Liver (tissue), 9 donors: ENCODE data around the gene RIMKLB. TPM values are rescaled to one million over a fixed set of nuclear protein-coding genes. Genes with fewer than 3 reads are reported as not detected.

Experiments
- DNase-seq: peaks from one replicate; pipeline ENCODE4 v3.0.0-alpha.2; 2017; ENCODE audit warnings: low spot score
- H3K27ac ChIP-seq, 2 donors: one replicate each; pipeline ENCODE4 v1.7.0; 2013; ENCODE audit warnings: inconsistent platforms in 2 of 2, low read length in 2 of 2, control low read depth in 1 of 2, low read depth in 1 of 2, mild to moderate bottlenecking in 1 of 2
- H3K27me3 ChIP-seq, 4 donors: one replicate each; pipeline versions ENCODE4 v1.6.1 to v1.7.0; 2013; ENCODE audit warnings: low read length in 3 of 4, inconsistent platforms in 1 of 4, mild to moderate bottlenecking in 1 of 4, moderate library complexity in 1 of 4; ENCODE audit not compliant: control insufficient read depth in 4 of 4, insufficient read depth in 4 of 4
- H3K36me3 ChIP-seq, 4 donors: one replicate each; pipeline versions ENCODE4 v1.6.1 to v1.7.0; 2013; ENCODE audit warnings: low read length in 3 of 4, mild to moderate bottlenecking in 3 of 4, low read depth in 1 of 4, moderate library complexity in 1 of 4; ENCODE audit not compliant: control insufficient read depth in 4 of 4, insufficient read depth in 3 of 4
- H3K4me1 ChIP-seq, 4 donors: one replicate each; pipeline versions ENCODE4 v1.6.1 to v1.7.0; 2013; ENCODE audit warnings: low read length in 3 of 4, mild to moderate bottlenecking in 3 of 4, moderate library complexity in 1 of 4; ENCODE audit not compliant: control insufficient read depth in 4 of 4, insufficient read depth in 4 of 4
- H3K4me3 ChIP-seq, 3 donors: one replicate each; pipeline versions ENCODE4 v1.6.1 to v1.7.0; 2013; ENCODE audit warnings: low read length in 3 of 3, control low read depth in 1 of 3, low read depth in 1 of 3, mild to moderate bottlenecking in 1 of 3
- H3K9ac ChIP-seq, 2 donors: one replicate each; pipeline ENCODE4 v1.7.0; 2013; ENCODE audit warnings: low read length in 2 of 2, mild to moderate bottlenecking in 2 of 2, moderate library complexity in 2 of 2, control low read depth in 1 of 2, low read depth in 1 of 2
- H3K9me3 ChIP-seq, 4 donors: one replicate each; pipeline versions ENCODE4 v1.6.1 to v1.7.0; 2013; ENCODE audit warnings: low read length in 3 of 4; ENCODE audit not compliant: control insufficient read depth in 4 of 4
- ATF3 ChIP-seq: IDR thresholded peaks from 2 replicates; pipeline ENCODE4 v1.6.1; 2016; ENCODE audit warnings: antibody characterized with exemption
- EGR1 ChIP-seq, 2 donors: IDR thresholded peaks; 2 replicates each; pipeline ENCODE4 v1.6.1; 2016 to 2018; ENCODE audit warnings: antibody characterized with exemption in 2 of 2, low read depth in 2 of 2
- GABPA ChIP-seq, 2 donors: IDR thresholded peaks in 1 of 2; conservative IDR thresholded peaks in 1 of 2; 2 replicates each; pipeline ENCODE4 v1.6.1; 2016; ENCODE audit warnings: antibody characterized with exemption in 2 of 2, mild to moderate bottlenecking in 1 of 2, moderate library complexity in 1 of 2
- HNF4A ChIP-seq, 2 donors: conservative IDR thresholded peaks; 2 replicates each; pipeline ENCODE4 v1.6.1; 2016; ENCODE audit warnings: antibody characterized with exemption in 2 of 2, mild to moderate bottlenecking in 2 of 2
- HNF4G ChIP-seq: IDR thresholded peaks from 2 replicates; pipeline ENCODE4 v1.6.1; 2016; ENCODE audit warnings: antibody characterized with exemption
- JUND ChIP-seq, 2 donors: IDR thresholded peaks; 2 replicates each; pipeline ENCODE4 v1.6.1; 2016; ENCODE audit warnings: antibody characterized with exemption in 2 of 2
- MAX ChIP-seq: IDR thresholded peaks from 2 replicates; pipeline ENCODE4 v1.6.1; 2016; ENCODE audit warnings: antibody characterized with exemption
- NR2F2 ChIP-seq: IDR thresholded peaks from 2 replicates; pipeline ENCODE4 v1.6.1; 2016; ENCODE audit warnings: antibody characterized with exemption
- RAD21 ChIP-seq, 2 donors: IDR thresholded peaks; 2 replicates each; pipeline ENCODE4 v1.6.1; 2016; ENCODE audit warnings: antibody characterized with exemption in 2 of 2, mild to moderate bottlenecking in 2 of 2
- RXRA ChIP-seq, 2 donors: IDR thresholded peaks; 2 replicates each; pipeline ENCODE4 v1.6.1; 2017 to 2018; ENCODE audit warnings: antibody characterized with exemption in 2 of 2, mild to moderate bottlenecking in 1 of 2
- SP1 ChIP-seq: IDR thresholded peaks from 2 replicates; pipeline ENCODE4 v1.6.1; 2018; ENCODE audit warnings: antibody characterized with exemption, mild to moderate bottlenecking
- TAF1 ChIP-seq: conservative IDR thresholded peaks from 2 replicates; pipeline ENCODE4 v1.6.1; 2016; ENCODE audit warnings: antibody characterized with exemption, mild to moderate bottlenecking
- YY1 ChIP-seq: IDR thresholded peaks from 2 replicates; pipeline ENCODE4 v1.6.1; 2016; ENCODE audit warnings: antibody characterized with exemption, mild to moderate bottlenecking
- WGBS: extraction: QIAGEN DNeasy Blood & Tissue Kit; methylation state at CpG from one replicate; pipeline ENCODE4 v1.1.7; 2013; 5-methylcytosine and 5-hydroxymethylcytosine counted together
- polyA plus RNA-seq, 2 donors: library from polyadenylated mRNA; stranded (reverse) in 1 of 2; unstranded in 1 of 2; fragments of 200-250 nt in 1 of 2; fragments of >200 nt in 1 of 2; fragmentation: Nextera tagmentation in 1 of 2; extraction: Ambion mirVana in 1 of 2; gene quantifications; one replicate each; pipeline versions ENCODE4 v1.2.1 to v1.2.3, GENCODE V29; 2013 to 2015
- total RNA-seq, 2 donors: library from RNA; depleted of rRNA; stranded (reverse); fragments of >200 nt; gene quantifications; one replicate each; pipeline ENCODE4 v1.2.3, GENCODE V29; 2014
- TF ChIP-seq, protein P1 (sequence below): IDR thresholded peaks from 2 replicates; pipeline ENCODE4 v1.6.1; 2016; ENCODE audit warnings: antibody characterized with exemption, mild to moderate bottlenecking
- TF ChIP-seq, protein P2 (sequence below): IDR thresholded peaks from 2 replicates; pipeline ENCODE4 v1.6.1; 2016; ENCODE audit warnings: antibody characterized with exemption
- donor health status: healthy.
- donor health status: healthy.
- donor health status: healthy.
- donor health status: healthy.
- donor health status: healthy.

RIMKLB gene
- total and polyA plus RNA-seq, 4 donors, result 1.6 to 9.5 (median 3.8) TPM

DNA sequence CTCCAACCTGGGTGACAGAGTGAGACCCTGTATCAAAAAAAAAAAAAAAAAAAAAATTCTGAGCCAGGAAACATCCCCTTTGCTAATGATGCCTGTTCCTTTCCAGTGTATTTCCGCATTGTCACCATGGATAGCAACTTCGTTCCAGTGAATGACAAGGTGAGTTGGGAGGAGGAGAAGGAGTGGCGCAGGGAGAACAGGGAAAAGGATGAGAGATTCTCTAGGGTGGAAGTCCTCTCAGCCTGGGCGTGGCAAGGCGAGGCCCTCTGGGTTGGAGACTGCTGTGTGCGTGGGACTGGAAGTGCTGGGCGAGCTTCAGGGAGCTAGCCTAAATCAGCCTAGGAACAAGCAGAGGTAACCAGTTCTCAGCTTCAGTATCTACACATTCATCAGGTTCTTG, 131.8 kb downstream of the RIMKLB start:
- DNase-seq, result no peak
- Histone ChIP-seq H3K4me3 (no peak overlapping the region), H3K27ac (no peak overlapping the region), H3K9me3 (peaks cover 0 to 6% (median 0%) of the 10 kb centered on the region in 4 donors), H3K36me3 (no peaks in the 10 kb centered on the region), H3K9ac (no peak overlapping the region), H3K4me1 (no peaks in the 10 kb centered on the region), H3K27me3 (no peaks in the 10 kb centered on the region)
- TF ChIP-seq EGR1 (IDR thresholded peaks at IDR 0.05; ENCODE audit: low read depth in 2 of 2) (no peak), HNF4A (conservative IDR thresholded peaks at IDR 0.05) (no peak), TAF1 (no peak), YY1 (no peak), HNF4G (no peak), NR2F2 (no peak), MAX (no peak), SP1 (no peak), JUND (IDR thresholded peaks at IDR 0.05) (no peak), GABPA (IDR thresholded peaks at IDR 0.05 in 1 of 2, conservative IDR thresholded peaks at IDR 0.05 in 1 of 2) (no peak), RXRA (IDR thresholded peaks at IDR 0.05) (no peak), ATF3 (no peak), RAD21 (IDR thresholded peaks at IDR 0.05) (no peak)
- TF ChIP-seq, protein P1, sequence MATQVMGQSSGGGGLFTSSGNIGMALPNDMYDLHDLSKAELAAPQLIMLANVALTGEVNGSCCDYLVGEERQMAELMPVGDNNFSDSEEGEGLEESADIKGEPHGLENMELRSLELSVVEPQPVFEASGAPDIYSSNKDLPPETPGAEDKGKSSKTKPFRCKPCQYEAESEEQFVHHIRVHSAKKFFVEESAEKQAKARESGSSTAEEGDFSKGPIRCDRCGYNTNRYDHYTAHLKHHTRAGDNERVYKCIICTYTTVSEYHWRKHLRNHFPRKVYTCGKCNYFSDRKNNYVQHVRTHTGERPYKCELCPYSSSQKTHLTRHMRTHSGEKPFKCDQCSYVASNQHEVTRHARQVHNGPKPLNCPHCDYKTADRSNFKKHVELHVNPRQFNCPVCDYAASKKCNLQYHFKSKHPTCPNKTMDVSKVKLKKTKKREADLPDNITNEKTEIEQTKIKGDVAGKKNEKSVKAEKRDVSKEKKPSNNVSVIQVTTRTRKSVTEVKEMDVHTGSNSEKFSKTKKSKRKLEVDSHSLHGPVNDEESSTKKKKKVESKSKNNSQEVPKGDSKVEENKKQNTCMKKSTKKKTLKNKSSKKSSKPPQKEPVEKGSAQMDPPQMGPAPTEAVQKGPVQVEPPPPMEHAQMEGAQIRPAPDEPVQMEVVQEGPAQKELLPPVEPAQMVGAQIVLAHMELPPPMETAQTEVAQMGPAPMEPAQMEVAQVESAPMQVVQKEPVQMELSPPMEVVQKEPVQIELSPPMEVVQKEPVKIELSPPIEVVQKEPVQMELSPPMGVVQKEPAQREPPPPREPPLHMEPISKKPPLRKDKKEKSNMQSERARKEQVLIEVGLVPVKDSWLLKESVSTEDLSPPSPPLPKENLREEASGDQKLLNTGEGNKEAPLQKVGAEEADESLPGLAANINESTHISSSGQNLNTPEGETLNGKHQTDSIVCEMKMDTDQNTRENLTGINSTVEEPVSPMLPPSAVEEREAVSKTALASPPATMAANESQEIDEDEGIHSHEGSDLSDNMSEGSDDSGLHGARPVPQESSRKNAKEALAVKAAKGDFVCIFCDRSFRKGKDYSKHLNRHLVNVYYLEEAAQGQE, result no peak
- TF ChIP-seq, protein P2, sequence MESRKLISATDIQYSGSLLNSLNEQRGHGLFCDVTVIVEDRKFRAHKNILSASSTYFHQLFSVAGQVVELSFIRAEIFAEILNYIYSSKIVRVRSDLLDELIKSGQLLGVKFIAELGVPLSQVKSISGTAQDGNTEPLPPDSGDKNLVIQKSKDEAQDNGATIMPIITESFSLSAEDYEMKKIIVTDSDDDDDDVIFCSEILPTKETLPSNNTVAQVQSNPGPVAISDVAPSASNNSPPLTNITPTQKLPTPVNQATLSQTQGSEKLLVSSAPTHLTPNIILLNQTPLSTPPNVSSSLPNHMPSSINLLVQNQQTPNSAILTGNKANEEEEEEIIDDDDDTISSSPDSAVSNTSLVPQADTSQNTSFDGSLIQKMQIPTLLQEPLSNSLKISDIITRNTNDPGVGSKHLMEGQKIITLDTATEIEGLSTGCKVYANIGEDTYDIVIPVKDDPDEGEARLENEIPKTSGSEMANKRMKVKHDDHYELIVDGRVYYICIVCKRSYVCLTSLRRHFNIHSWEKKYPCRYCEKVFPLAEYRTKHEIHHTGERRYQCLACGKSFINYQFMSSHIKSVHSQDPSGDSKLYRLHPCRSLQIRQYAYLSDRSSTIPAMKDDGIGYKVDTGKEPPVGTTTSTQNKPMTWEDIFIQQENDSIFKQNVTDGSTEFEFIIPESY, result no peak
- 90% methylated on average over 7 of the region's 7 CpGs for WGBS

DNA sequence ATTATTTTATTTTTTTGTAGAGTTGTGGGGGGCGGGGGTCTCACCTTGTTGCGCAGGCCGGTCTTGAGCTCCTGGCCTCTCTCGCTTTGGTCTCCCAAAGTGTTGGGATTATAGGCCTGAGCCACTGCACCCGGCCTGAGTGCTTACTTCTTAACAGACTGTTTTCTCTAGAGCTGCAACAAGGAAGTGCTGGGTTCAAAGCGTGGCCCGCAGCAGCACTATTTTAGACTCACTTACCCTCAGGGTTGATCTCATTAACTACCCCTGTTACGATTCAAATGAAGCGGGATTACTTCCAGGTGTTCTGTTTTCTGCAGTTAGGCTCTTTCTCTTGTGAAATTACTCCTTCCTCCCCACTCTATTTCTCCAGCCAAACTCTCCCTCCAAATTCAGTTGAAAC, 133.3 kb downstream of the RIMKLB start:
- Histone ChIP-seq H3K27me3 (no peaks in the 10 kb centered on the region), H3K9me3 (no peaks in the 10 kb centered on the region), H3K9ac (no peak overlapping the region), H3K4me1 (no peaks in the 10 kb centered on the region), H3K27ac (no peak overlapping the region), H3K36me3 (no peaks in the 10 kb centered on the region), H3K4me3 (no peak overlapping the region)
- WGBS, result 91% methylated on average over 9 of the region's 9 CpGs
- TF ChIP-seq MAX, result no peak
- TF ChIP-seq, protein P1, result no peak
- TF ChIP-seq SP1, result no peak
- DNase-seq, result no peak
